ENCODE results near the gene F8.

F8 gene

GRCh38 chrX:155001873-155002272 lies 20.6 kb downstream of the F8 start:
- no peak overlapping the region for H3K4me3 ChIP-seq (ENCODE audit: low read depth, low read length)
- no peak for DNase-seq (ENCODE audit: low read depth)
- TF ChIP-seq CTCF (IDR thresholded peaks at IDR 0.05; ENCODE audit: low read depth, low read length, missing control alignments) = no peak

- no peak for TF ChIP-seq CTCF (IDR thresholded peaks at IDR 0.05; ENCODE audit: low read depth, low read length, missing control alignments)
- no peak overlapping the region for H3K4me3 ChIP-seq (ENCODE audit: low read depth, low read length)
Observed at GRCh38 chrX:155000841-155001240, 21.7 kb downstream of the F8 start.

GRCh38 chrX:154998204-154998880 lies 24.2 kb downstream of the F8 start:
- TF ChIP-seq CTCF (IDR thresholded peaks at IDR 0.05; ENCODE audit: low read depth, low read length, missing control alignments) = no peak
- H3K4me3 ChIP-seq (ENCODE audit: low read depth, low read length) = no peak overlapping the region
- no peak for DNase-seq (ENCODE audit: low read depth)

More at GRCh38 chrX:155000841-155001240, 21.7 kb downstream of the F8 start:
- DNase-seq (ENCODE audit: low read depth) = no peak

- no peak for DNase-seq (ENCODE audit: low read depth)
- no peak overlapping the region for H3K4me3 ChIP-seq (ENCODE audit: low read depth, low read length)
- no peak for TF ChIP-seq CTCF (IDR thresholded peaks at IDR 0.05; ENCODE audit: low read depth, low read length, missing control alignments)
Observed at GRCh38 chrX:154991476-154991875, 31.0 kb downstream of the F8 start.

GRCh38 chrX:154991039-154991438 lies 31.5 kb downstream of the F8 start:
- no peak for DNase-seq (ENCODE audit: low read depth)
- H3K4me3 ChIP-seq (ENCODE audit: low read depth, low read length) = no peak overlapping the region
- TF ChIP-seq CTCF (IDR thresholded peaks at IDR 0.05; ENCODE audit: low read depth, low read length, missing control alignments) = no peak

- TF ChIP-seq CTCF (IDR thresholded peaks at IDR 0.05; ENCODE audit: low read depth, low read length, missing control alignments) = no peak
- H3K4me3 ChIP-seq (ENCODE audit: low read depth, low read length) = no peak overlapping the region
- no peak for DNase-seq (ENCODE audit: low read depth)
Observed at GRCh38 chrX:154990496-154990895, 32.0 kb downstream of the F8 start.

GRCh38 chrX:154988719-154989118 lies 33.8 kb downstream of the F8 start:
- no peak for TF ChIP-seq CTCF (IDR thresholded peaks at IDR 0.05; ENCODE audit: low read depth, low read length, missing control alignments)
- no peak overlapping the region for H3K4me3 ChIP-seq (ENCODE audit: low read depth, low read length)
- no peak for DNase-seq (ENCODE audit: low read depth)
